PC-3 (cell line): Measurements from ENCODE around the gene DSCAM. TPM values are rescaled to one million over a fixed set of nuclear protein-coding genes. Genes with fewer than 3 reads are reported as not detected.

Source experiments
- ATAC-seq: fragments of 200-7000 bp; cut with Tn5 transposase; 2 replicates; pipeline ENCODE4 v1.9.1; 2020; ENCODE audit warnings: mild to moderate bottlenecking, moderate library complexity
- BruUV-seq: library from RNA; stranded (reverse); fragments of 400-500 nt; replicated peaks from 2 replicates; lab custom pipeline; 2021; lab: Mats Ljungman, UMichigan
- CTCF ChIA-PET: fragments of 300-600 bp; sonication (Branson Sonifier 250); formaldehyde crosslinking; loops from one replicate; lab custom pipeline; 2022; ENCODE audit warnings: antibody characterized with exemption; lab: Charles Lee
- POLR2A ChIA-PET: fragments of 300-600 bp; sonication (Branson Sonifier 250); formaldehyde crosslinking; loops from one replicate; lab custom pipeline; 2022; ENCODE audit warnings: antibody characterized with exemption; ENCODE audit not compliant: unreplicated experiment; lab: Charles Lee
- DNase-seq: peaks from one replicate; pipeline ENCODE4 v3.0.0-alpha.2; 2015
- H2AFZ ChIP-seq: fragments of 300-600 bp; sonication (generic); 2 replicates; pipeline ENCODE4 v1.6.0; 2016; ENCODE audit warnings: antibody characterized with exemption, low read length
- H3F3A ChIP-seq: fragments of 300-600 bp; sonication (generic); one replicate; pipeline ENCODE4 v1.6.0; 2017; ENCODE audit warnings: antibody characterized with exemption, low read length, control low read depth, mild to moderate bottlenecking; ENCODE audit not compliant: unreplicated experiment
- H3K27ac ChIP-seq: fragments of 300-600 bp; sonication (generic); 2 replicates; pipeline ENCODE4 v1.5.1; 2016; ENCODE audit warnings: mild to moderate bottlenecking, low read length
- H3K27me3 ChIP-seq: fragments of 300-600 bp; sonication (generic); 2 replicates; pipeline ENCODE4 v1.6.1; 2016; ENCODE audit warnings: low read length, mixed read lengths
- H3K36me3 ChIP-seq: fragments of 300-600 bp; sonication (generic); 2 replicates; pipeline ENCODE4 v1.6.1; 2016; ENCODE audit warnings: low read depth, mixed run types, low read length, mixed read lengths
- H3K4me1 ChIP-seq: fragments of 300-600 bp; sonication (generic); 2 replicates; pipeline ENCODE4 v1.5.1; 2016; ENCODE audit warnings: low read length; ENCODE audit not compliant: insufficient read depth
- H3K4me2 ChIP-seq: fragments of 300-600 bp; sonication (generic); 2 replicates; pipeline ENCODE4 v1.6.0; 2016; ENCODE audit warnings: low read length
- H3K4me3 ChIP-seq: fragments of 300-600 bp; sonication (generic); 2 replicates; pipeline ENCODE4 v1.5.1; 2016; ENCODE audit warnings: mild to moderate bottlenecking, low read length, mixed read lengths
- H3K79me2 ChIP-seq: fragments of 300-600 bp; sonication (generic); 2 replicates; pipeline ENCODE4 v1.6.1; 2017; ENCODE audit warnings: low read length, mixed read lengths
- H3K9ac ChIP-seq: fragments of 300-600 bp; sonication (generic); 2 replicates; pipeline ENCODE4 v1.6.0; 2016; ENCODE audit warnings: mild to moderate bottlenecking, low read length
- H3K9me2 ChIP-seq: fragments of 300-600 bp; sonication (generic); replicated peaks from 2 replicates; pipeline ENCODE4 v1.6.1; 2016; ENCODE audit warnings: mixed run types, low read length, mixed read lengths
- H3K9me3 ChIP-seq: fragments of 300-600 bp; sonication (generic); 2 replicates; pipeline ENCODE4 v1.6.1; 2016; ENCODE audit warnings: low read length, mixed read lengths
- H4K20me1 ChIP-seq: fragments of 300-600 bp; sonication (generic); 2 replicates; pipeline ENCODE4 v1.6.1; 2016; ENCODE audit warnings: low read length, mixed read lengths
- EZH2 ChIP-seq: fragments of 300-600 bp; sonication (generic); IDR thresholded peaks from one replicate; pipeline ENCODE4 v1.6.1; 2017; ENCODE audit warnings: antibody characterized with exemption, mild to moderate bottlenecking, low read length; ENCODE audit not compliant: unreplicated experiment
- EZH2phosphoT487 ChIP-seq: fragments of 300-600 bp; sonication (generic); IDR thresholded peaks from 2 replicates; pipeline ENCODE4 v1.6.1; 2018; ENCODE audit warnings: mild to moderate bottlenecking, antibody characterized with exemption, low read length, borderline replicate concordance
- intact Hi-C: fragments of 100-400 bp; cut with micrococcal nuclease; formaldehyde crosslinking; loops from 2 replicates; pipeline ENCODE4 v1.9.0; 2023
- total RNA-seq: library from RNA; depleted of rRNA; stranded (reverse); fragments of >200 nt; gene quantifications from 2 replicates; pipeline ENCODE4 v1.2.3, GENCODE V29; 2014
- TF ChIP-seq, protein P1 (sequence below): fragments of 300-600 bp; sonication (generic); conservative IDR thresholded peaks from 2 replicates; pipeline ENCODE4 v1.5.1; 2017; ENCODE audit warnings: antibody characterized with exemption, low read depth, mild to moderate bottlenecking, low read length

Gene DSCAM
- total RNA-seq, 1 experiment from 2014 or later = not detected

DNA sequence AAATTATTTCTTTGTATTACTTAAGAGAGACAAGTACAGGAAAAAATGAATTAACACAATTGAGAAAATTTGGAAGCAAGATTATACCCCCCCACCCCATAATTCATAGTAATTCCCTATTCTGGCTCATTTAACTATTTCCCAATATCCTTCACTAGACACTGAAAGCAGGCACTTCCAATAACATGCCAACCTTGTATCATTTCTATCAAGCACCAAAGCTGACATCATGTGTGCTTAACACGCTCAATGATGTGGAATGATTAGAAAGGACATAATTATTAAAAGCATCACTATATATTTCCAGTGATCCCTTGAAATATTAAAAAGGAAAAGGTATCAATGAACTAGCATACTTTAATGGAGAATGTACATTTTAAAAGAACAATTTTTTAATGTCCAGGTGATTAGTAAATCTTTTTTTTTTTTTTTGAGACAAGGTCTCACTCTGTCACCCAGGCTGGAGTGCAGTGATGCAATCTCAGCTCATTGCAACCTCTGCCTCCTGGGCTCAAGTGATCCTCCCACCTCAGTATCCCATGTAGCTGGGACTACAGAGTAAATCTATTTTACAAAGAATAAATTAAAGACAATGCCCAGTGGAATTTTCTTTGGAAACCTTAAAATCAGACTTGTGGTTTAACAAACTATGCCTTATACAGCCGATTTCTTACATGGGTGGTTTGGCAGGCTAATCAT, 443.9 kb downstream of the DSCAM start:
- Histone ChIP-seq H4K20me1 (no peaks in the 10 kb centered on the region), H3K4me1 (no peaks in the 10 kb centered on the region), H3K9ac (no peak overlapping the region), H3K36me3 (no peaks in the 10 kb centered on the region), H3K9me2 (no peaks in the 10 kb centered on the region), H3K4me3 (no peak overlapping the region), H3K27me3 (no peaks in the 10 kb centered on the region), H2AFZ (no peak overlapping the region), H3K9me3 (peaks cover 48% of the 10 kb centered on the region), H3F3A (no peaks in the 10 kb centered on the region), H3K4me2 (no peak overlapping the region), H3K79me2 (no peaks in the 10 kb centered on the region), H3K27ac (no peak overlapping the region)
- ATAC-seq (no peak), DNase-seq (no peak)
- intact Hi-C loops = no loop called here
- no peak for TF ChIP-seq EZH2
- TF ChIP-seq, protein P1, sequence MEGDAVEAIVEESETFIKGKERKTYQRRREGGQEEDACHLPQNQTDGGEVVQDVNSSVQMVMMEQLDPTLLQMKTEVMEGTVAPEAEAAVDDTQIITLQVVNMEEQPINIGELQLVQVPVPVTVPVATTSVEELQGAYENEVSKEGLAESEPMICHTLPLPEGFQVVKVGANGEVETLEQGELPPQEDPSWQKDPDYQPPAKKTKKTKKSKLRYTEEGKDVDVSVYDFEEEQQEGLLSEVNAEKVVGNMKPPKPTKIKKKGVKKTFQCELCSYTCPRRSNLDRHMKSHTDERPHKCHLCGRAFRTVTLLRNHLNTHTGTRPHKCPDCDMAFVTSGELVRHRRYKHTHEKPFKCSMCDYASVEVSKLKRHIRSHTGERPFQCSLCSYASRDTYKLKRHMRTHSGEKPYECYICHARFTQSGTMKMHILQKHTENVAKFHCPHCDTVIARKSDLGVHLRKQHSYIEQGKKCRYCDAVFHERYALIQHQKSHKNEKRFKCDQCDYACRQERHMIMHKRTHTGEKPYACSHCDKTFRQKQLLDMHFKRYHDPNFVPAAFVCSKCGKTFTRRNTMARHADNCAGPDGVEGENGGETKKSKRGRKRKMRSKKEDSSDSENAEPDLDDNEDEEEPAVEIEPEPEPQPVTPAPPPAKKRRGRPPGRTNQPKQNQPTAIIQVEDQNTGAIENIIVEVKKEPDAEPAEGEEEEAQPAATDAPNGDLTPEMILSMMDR = no peak
- no peak for TF ChIP-seq EZH2phosphoT487
- ChIA-PET CTCF (no interaction called here), POLR2A (no interaction called here)
- no TSS peak for BruUV-seq

DNA sequence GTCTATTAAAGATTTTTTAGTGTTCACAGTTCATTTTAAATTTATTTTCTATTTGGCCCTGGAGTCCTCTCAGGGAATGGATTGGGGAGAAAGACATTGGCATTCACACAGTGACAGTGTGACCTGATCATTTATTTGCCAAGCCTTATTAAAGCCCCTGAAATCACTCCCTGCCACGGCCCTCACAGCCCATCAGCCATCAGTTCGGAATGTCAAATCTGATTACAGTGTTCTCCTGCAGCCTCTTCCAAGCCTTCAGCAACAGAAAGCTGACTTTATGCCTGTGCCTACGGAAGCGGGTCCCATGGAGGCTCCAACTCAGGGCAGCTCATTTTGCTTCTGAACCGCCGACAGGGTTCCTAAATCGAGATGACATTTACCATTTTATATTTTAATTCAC, 451.2 kb downstream of the DSCAM start:
- Histone ChIP-seq H3K36me3 (no peaks in the 10 kb centered on the region), H2AFZ (no peak overlapping the region), H4K20me1 (no peaks in the 10 kb centered on the region), H3K4me1 (no peaks in the 10 kb centered on the region), H3K9me2 (no peaks in the 10 kb centered on the region), H3K79me2 (no peaks in the 10 kb centered on the region), H3K4me3 (no peak overlapping the region), H3F3A (no peaks in the 10 kb centered on the region), H3K27ac (no peak overlapping the region), H3K27me3 (no peaks in the 10 kb centered on the region), H3K9ac (no peak overlapping the region), H3K4me2 (no peak overlapping the region), H3K9me3 (peaks cover 8% of the 10 kb centered on the region)
- TF ChIP-seq EZH2phosphoT487 = no peak
- no peak for TF ChIP-seq EZH2
- TF ChIP-seq, protein P1 = no peak
- no peak for ATAC-seq
- POLR2A ChIA-PET = no interaction called here
- CTCF ChIA-PET = no interaction called here
- BruUV-seq = no TSS peak
- intact Hi-C loops = no loop called here
- DNase-seq = no peak

DNA sequence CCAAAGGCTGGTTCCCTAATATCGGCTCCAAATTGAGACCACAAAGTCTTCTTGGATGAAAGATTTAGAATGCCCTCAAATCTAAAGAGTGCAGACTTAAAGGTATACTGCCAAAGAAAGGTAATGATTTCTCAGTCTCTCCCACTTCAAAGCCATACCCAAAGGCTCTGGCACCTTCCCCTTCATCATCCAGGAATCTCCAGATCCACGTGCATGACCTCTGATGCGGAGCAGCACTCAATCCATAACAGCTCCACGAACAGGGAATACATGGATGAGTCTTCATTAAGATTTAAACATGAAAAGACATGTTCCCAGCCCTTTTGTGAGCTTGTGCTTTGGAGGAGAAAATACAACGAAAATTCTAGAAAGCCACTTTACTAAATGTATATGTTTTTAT, 453.9 kb downstream of the DSCAM start:
- Histone ChIP-seq H3K79me2 (no peaks in the 10 kb centered on the region), H3K9ac (no peak overlapping the region), H2AFZ (no peak overlapping the region), H3F3A (no peaks in the 10 kb centered on the region), H3K27me3 (no peaks in the 10 kb centered on the region), H3K9me2 (no peaks in the 10 kb centered on the region), H3K4me1 (no peaks in the 10 kb centered on the region), H3K4me3 (no peak overlapping the region), H3K36me3 (no peaks in the 10 kb centered on the region), H4K20me1 (no peaks in the 10 kb centered on the region), H3K27ac (no peak overlapping the region), H3K9me3 (0 out of 2 replicates have a peak, but pooled peaks cover 4% of the 10 kb centered on the region), H3K4me2 (no peak overlapping the region)
- intact Hi-C loops = no loop called here
- DNase-seq (no peak), ATAC-seq (no peak)
- CTCF ChIA-PET = no interaction called here
- no TSS peak for BruUV-seq
- POLR2A ChIA-PET = no interaction called here
- TF ChIP-seq EZH2 (no peak), EZH2phosphoT487 (no peak)
- TF ChIP-seq, protein P1 = no peak
